ENCODE results near the gene CFAP99. TPM values are rescaled to one million over a fixed set of nuclear protein-coding genes. Genes with fewer than 3 reads are reported as not detected.

CFAP99 gene
- total and polyA plus RNA-seq, 9 of the 15 experiments (the other 6 are each of a cell fraction or from before 2014, with no cell fraction given): 0.07 to 0.18 (median 0.09) TPM; not detected in 6

- no TSS peak for BruUV-seq (replicated peaks)
- intact Hi-C loops (cut with micrococcal nuclease): loop anchor here (5.0 to 10.0 kb wide), 4 partner anchors 33 to 543 kb away; partner anchors contain the start of genes HAUS3, MXD4, NSD2 and POLN
- Histone ChIP-seq H3K4me3 (no peak overlapping the region), H3K4me1 (replicated peaks in 1 of 2; ENCODE audit: control insufficient read depth in 2 of 2, insufficient read depth in 2 of 2, low read length in 2 of 2) (peaks cover 56 to 73% of the 10 kb centered on the region in 2 experiments), H3K27ac (ENCODE audit: extremely low read depth, low read depth, low read length) (no peak overlapping the region; the same call in 2 of the 3 replicates), H3K27me3 (ENCODE audit: control insufficient read depth in 2 of 2, insufficient read depth in 2 of 2, low read length in 2 of 2) (no peaks in the 10 kb centered on the region; a peak in 1 of 5 replicates), H2AFZ (ENCODE audit: low read depth, low read length) (no peak overlapping the region), H3K9me3 (replicated peaks; ENCODE audit: control insufficient read depth, insufficient read depth, low read depth, low read length) (no peaks in the 10 kb centered on the region), H3K79me2 (ENCODE audit: control insufficient read depth, insufficient read depth, low read length) (peaks cover 79% of the 10 kb centered on the region), H3K4me2 (ENCODE audit: insufficient read depth, low read length) (no peak overlapping the region), H3K9me1 (ENCODE audit: control insufficient read depth, insufficient read depth, low read length) (no peaks in the 10 kb centered on the region), H3K36me3 (ENCODE audit: control insufficient read depth, insufficient read depth, low read length) (no peaks in the 10 kb centered on the region), H4K20me1 (replicated peaks; ENCODE audit: control insufficient read depth, insufficient read depth, low read length) (no peaks in the 10 kb centered on the region; the same call in 1 of the 2 replicates), H3K9ac (ENCODE audit: insufficient read depth in 1 of 2, low read depth in 2 of 2, low read length in 2 of 2) (peak overlapping the region in 1 of 2 experiments; percentile 60; a peak in 1 of 4 replicates)
- in situ Hi-C loops (cut with MboI): no loop called here
- CTCF ChIA-PET (ENCODE audit: low intra/inter-chr PET ratio): no interaction called here
- DNase-seq (ENCODE audit: extremely low read depth in 1 of 4, low spot score in 3 of 4) (no peak), FAIRE-seq (no peak), ATAC-seq (no peak)
- POLR2A ChIA-PET: interaction anchor here (0.6 to 1.9 kb wide), 6 partner anchors 8 to 195 kb away, joined by 3 to 7 read pairs (median 6); no protein-coding TSS in a partner anchor
- TF ChIP-seq KDM1A (IDR thresholded peaks at IDR 0.05) (peak; percentile 56 to 76; a peak in 3 of 4 replicates), HDAC2 (IDR thresholded peaks at IDR 0.05) (0 out of 2 replicates have a peak, but pooled peaks have one; percentile 16), RBM25 (IDR thresholded peaks at IDR 0.05; ENCODE audit: low read depth, low read length, severe bottlenecking) (peak; percentile 84), RCOR1 (IDR thresholded peaks at IDR 0.05; ENCODE audit: borderline replicate concordance in 1 of 2, low read depth in 2 of 2, low read length in 2 of 2) (0 out of 4 replicates have a peak, but pooled peaks of 1 of the 2 experiments have one; percentile 23), THRAP3 (IDR thresholded peaks at IDR 0.05; ENCODE audit: borderline replicate concordance) (no peak), SMARCA5 (IDR thresholded peaks at IDR 0.05) (0 out of 2 replicates have a peak, but pooled peaks have one; percentile 26), NR2C1 (IDR thresholded peaks at IDR 0.05) (no peak), NR2C1 (tag; IDR thresholded peaks at IDR 0.05) (no peak), BCOR (IDR thresholded peaks at IDR 0.05) (peak; percentile 84), ZNF121 (CRISPR knock-in tag; conservative IDR thresholded peaks at IDR 0.05) (peak; percentile 95)
- 92% methylated on average over 3 of the region's 3 CpGs for WGBS (ENCODE audit: insufficient coverage, low coverage, missing lambda C conversion rate)
These were observed 3.5 kb upstream of the CFAP99 start for GRCh38 chr4:2415213-2415612.

All from K562 (cell line).